HG02798 (cell line): Measurements from ENCODE around the gene TMTC2.

Experiments used
- ATAC-seq: cut with Tn5 transposase; IDR thresholded peaks from one replicate; pipeline ENCODE4 v1.9.1; 2021; ENCODE audit warnings: mild to moderate bottlenecking; ENCODE audit not compliant: unreplicated experiment, poor library complexity

TMTC2 gene

DNA sequence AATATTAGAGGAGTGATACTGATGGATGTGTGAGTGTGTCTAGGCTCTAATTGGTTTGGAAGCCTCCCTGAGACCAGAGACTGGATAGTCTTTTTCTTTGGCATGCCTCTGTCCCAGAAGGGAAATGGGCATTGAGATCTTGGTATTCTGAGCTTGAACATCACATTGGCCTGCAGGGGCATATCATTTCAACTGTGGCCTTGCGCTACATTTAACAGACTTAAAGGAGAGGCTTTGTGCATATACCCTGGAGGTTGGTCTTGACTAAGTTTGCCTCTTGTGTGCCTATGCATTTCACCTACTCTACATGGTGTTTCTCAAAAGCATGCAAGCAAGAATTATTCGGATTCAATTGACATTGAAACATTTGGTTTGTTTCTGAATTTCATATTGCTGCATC, 185.4 kb downstream of the TMTC2 start:
- ATAC-seq = no peak

DNA sequence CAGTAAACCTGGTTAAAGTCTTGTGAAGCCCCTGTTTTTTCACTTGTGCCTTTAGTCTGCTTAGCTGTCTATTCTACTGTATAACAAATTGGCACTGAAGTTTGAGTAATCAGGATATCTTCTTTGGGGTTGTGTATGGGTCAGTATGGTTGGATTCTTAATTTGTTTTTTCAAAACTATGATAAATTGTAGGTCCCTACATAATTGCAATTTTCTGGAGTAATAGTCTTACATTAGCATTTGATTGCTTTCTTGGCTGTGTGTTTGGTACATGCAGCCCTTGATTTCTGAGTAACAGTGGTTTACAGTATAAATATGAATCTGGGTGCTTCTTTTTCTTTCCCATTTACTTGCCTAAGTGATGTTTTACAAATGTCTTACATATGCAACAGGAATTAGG, 186.6 kb downstream of the TMTC2 start:
- no peak for ATAC-seq

DNA sequence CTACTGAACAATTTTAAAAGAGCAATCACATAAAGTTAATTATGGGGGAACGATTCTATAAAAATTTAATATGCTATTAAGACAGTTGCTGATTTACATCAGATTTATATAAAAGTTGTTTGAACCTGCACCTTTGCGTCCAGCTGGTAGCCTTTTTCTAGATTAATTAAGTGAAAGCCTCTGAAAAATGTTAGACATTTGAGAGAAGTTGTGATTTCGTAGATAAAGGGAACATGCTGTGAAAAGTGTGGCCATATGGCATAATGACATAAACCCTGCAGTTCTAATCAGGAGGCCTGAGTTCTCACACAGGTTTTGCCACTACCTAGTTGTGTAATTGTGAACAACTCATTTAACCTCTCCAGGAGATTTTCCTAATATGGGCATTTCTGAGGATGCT, 187.2 kb downstream of the TMTC2 start:
- no peak for ATAC-seq

DNA sequence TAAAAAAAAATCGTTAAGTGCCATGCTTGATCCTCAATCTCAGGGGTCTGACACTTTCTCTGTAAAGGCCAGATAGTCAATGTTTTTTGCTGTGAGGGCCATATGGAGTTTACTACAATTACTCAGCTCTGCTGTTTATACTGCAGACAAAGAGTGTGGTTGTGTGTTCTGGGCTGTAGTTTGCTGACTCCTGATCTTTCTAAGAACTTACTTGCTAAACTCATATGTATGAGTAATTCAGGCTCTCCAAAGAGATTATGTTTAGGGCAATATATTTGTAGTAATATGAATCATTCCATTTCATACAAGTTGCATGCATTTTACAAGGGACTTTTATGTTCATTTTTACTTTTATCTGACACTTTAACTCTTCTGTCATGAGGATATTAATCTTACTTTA, 188.2 kb downstream of the TMTC2 start:
- no peak for ATAC-seq

DNA sequence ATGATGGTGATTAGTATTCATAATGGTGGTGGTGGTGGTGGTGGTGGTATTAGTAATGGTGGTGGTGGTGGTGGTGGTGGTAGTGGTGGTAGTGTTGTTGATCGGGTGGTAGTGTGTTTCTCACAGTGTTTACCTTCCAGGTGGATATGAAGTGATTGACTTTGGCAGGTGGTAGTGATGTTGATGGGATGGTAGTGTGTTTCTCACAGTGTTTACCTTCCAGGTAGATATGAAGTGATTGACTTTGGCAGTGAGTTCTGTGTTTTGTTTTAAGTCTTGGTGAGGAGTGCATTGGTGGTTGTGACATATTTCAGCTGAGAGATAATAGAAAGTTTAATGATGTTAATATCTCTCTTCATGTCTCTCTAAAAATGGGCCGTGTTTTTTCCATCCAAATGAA, 189.4 kb downstream of the TMTC2 start:
- ATAC-seq = no peak

DNA sequence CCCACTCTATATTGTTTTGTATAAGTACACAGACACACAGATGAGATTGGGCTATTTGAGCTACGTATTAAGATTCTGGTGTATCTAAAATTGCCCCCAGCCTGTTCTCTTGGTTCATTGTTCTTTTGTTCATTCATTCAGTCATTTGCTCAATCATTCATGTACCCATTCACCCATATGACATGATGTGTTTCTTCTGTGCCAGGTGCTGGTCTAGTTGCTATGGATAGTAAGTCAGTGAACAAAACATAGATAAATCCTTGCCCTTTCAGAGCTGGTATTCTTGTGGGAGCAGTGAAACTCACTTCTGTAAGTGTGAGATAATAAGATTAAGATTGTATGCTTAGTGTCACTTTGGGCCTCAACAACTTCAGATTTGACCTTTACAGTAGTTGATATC, 191.3 kb downstream of the TMTC2 start:
- no peak for ATAC-seq

DNA sequence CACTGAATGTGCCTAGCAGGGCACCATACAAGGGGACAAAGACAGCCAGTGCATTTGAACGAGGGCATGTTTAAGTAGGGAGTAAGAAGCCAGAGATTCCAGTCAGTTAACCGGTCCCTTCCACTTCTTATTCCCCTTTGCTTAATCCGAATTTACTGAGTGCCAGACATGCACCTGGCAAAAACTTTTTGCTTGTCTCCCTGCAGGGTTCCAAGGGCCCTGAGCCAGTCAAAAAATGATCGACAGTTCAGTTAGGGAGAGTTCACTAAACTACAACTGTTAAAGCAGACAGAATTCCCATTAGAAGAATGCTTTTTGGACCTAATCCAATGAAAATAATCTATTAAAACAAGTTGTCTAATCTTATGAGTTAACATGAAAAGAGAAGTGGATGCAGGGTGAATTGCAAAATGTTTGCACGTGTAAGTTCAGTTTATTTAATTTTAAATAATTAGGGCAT, 193.8 kb downstream of the TMTC2 start:
- ATAC-seq = no peak

DNA sequence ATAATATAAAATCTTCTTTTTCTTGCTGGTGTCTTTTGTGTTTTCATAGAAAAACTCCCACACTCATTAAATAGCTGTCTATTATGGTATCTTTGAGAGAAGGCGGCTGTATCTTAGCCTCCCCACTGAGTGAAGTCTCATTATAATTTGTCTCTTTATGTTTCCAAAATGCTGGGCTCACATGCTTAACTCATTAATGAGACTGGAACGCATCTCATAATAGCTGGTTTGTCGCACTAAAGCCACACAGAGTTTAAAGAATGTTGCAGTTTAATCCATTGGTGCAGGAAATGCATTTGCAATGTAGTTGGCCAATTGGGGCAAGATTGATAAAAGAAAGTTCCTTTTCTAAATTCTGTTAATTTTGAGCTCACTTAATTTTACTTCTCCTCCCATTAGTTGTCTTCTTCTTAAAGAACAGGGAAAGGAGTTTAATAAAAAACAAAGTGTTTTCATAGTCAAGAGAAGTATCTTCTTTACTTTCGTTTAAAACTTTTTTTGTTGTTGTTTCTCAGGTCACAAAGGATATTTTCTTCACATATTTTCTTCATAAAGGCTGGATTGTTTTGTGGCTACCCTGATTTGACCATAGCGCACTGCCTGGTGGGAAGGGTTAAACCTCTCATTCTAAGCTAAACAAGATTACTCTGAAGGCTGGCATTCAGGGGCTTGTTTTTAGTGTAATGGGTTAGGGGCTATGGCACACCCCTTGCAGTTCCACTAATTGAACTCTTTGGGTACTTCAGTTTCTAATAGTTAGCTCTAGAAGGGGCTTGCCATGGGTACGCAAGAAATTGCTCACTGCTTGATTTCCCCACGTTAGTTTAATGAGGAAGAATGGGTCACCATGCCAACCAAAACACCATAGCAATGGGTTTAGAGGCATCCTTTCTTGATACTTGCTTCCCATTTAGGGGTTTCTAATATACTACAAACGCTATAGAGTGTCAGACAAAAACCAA, 197.0 kb downstream of the TMTC2 start:
- ATAC-seq = no peak

DNA sequence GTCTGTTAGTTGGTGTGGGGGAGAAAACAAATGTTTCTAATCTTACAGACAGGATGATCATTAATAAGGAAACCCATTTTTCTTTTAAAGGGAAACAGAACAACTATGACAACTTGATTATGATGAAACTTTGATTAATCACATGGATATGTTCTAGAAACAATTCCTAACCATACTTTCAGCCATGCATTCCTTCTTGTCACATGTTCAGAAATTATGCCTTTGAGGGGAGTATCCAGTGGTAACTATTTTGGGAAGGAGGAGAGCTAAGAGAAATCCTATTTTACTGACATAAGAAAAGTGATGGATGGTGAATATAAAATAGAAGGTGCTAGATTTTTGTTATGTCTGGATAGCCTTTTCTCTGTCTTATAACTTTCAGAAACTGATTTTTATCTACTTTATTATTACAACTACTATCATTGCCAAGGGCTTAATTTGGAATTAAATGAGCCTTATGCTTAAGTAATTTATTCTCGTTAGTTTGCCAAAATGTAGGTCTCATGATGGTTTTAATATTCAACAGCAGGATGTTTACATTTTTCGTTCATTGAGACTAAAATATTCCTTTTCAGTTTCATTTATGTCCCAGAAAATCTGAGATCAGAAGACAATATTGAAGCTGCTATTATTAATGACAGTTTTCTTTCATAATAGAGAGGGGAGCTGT, 200.1 kb downstream of the TMTC2 start:
- no peak for ATAC-seq

DNA sequence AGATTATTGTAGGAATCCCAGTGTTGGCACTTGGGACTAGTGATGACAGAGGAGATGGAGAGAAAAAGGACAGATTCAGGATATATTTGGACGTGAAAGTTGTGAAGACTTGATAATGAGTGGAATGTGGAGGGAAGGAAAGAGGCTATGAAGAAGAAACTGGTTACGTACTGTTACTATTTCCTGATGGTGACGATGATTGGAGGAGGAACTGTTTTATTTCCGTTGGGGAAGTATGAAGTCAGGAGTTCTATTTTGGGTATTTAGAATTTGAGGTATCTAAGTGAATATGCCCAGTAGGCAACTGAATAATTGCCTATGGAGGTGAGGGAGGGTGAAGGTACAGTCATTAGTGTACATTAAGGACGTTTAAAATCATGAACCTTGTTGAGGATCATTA, 207.2 kb downstream of the TMTC2 start:
- ATAC-seq = no peak

DNA sequence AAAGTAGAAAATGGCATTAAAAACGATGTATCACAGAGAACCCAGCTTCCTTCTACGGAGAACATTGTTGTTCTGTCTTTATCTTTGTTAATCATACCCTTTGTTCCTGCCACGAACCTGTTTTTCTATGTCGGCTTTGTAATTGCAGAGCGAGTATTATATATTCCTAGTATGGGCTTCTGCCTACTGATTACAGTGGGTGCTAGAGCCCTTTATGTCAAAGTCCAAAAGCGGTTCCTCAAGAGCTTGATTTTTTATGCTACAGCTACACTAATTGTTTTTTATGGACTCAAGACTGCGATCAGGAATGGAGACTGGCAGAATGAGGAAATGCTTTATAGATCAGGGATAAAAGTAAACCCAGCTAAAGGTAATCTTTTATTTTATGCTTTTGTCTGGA, 209.6 kb downstream of the TMTC2 start:
- ATAC-seq = no peak

DNA sequence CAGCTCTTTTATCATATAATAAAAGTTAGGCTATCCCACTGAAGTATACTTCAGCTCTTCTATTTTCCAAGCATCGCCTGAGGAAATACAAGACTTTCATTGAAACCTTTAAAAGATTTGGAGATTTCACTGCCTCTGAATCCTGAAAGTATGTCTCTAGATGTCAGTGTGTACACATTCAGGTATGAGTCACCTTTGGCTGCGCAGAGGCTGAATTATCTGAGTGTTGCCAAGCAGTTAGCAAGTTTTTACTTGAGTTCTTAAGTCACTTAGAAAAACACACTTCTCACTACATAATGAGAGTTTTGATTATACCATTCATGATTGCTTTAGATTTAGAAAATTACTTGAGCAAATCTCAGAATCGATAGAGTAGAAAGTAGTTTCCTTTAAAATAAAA, 210.3 kb downstream of the TMTC2 start:
- ATAC-seq = no peak

DNA sequence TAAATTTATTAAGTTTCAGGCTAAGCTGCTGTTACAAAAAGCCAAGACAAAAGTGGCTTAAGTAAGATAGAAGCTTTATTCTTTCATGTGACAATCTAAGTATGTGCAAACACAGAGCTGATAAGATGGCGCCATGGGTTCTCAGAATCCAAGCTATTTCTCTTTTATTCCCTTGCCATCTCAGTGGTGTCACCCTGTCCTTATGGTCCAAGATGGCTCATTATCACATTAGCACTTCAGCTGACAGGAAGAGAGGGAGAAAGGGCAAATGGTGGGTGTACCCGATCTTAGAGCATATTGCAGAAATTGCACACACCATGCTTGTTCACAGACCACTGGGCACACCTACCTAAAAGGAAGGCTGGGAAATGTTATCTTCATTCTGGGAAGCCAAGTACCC, 211.7 kb downstream of the TMTC2 start:
- no peak for ATAC-seq

DNA sequence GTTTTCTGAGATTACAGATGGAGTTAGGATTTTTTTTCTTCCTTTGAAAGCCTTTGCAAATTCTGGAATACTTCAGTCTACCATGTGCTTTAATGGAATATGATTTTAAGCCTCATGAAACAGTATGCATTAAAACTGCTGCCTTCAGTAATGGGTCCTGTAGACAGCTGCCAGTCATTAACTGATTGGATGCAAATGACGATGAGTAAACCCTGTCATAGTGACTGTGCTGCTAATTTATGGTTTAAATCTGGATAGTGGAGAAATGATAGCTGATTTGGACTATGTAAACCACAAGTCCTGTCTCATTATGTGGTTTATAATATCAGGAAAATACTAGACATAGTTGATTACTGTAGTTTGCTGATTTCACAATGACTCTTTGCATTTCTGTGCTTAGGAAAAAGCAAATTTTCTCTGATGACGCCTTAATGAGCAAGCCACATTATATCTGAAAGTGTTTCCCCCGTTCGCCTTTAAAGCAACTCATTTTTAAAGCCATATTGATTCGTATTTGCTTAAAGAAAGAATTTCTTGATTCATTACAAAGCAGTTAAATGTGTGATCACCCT, 217.6 kb downstream of the TMTC2 start:
- no peak for ATAC-seq

DNA sequence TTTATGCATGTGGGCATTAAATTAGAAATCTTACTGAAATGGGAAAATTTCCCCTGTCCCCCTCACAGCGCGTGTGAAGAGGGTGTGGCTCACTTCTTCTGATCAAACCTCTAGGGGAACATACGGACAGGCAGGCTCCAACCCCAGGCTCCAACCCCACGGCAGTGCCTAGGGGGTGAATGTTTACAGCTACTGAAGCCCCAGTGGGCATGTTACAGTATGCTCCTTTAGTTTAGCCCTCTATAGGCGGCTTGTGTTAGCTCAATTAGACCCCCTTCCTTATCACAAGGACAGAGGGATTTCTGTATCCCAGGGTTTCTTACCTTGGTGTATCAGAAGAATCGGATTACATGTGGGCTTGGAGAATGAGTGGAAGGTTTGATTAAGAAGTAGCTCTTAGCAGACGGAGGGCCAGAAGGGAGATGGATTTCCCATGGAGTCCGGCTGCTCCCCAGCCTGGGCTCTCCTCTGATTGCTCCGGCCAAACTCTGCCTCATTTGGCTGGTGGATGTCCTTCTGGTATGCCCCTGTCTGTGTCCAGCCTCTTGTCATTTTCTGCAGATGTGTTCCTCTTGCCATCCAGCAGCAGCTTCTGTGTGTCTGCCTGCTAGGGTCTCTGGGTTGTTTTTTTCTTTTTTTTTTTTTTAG, 223.7 kb downstream of the TMTC2 start:
- no peak for ATAC-seq

DNA sequence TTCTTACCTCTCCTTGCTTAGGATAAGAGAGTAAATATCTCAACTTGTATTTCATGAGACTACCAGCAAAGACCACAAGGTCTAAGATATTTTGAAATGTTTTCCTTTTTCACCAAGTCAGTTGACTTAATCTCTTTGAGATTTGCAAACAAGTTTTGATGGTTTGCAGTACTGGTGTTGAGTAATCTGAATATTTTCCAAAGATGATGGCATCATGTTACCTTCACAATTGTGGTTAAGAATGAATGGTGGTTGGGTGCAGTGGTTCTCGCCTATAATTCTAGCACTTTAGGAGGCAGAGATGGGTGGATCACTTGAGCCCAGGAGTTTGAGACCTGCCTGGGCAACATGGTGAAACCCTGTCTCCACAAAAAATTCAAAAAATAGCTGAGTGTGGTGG, 225.7 kb downstream of the TMTC2 start:
- no peak for ATAC-seq

DNA sequence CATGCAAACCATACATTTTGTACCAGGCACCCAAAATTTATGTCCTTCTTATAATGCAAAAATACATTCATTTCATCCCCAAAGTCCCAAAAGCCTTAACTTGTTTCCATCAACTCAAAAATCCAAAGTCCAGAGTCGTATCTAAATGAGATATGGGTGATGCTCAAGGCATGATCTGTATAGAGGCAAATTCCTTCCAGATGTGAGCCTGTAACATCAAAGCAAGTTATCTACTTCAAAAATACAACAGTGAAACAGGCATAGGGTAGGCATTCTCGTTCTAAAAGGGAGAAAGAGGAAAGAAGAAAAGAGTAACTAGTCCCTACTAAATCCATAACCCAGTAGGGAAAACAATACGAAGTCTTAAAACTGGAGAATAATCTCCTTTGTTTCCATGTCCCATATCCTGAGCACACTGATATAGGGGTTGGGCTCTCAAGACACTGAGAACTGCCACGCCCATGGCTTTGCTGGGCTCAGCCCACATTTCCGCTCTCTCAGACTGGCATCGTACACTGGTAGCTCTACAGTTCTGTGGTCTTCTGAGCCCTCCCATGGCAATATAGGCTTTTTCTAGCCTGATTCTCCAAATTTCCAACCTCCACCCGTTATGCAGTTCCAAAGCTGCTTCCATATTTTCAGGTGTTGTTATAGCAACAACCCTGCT, 232.8 kb downstream of the TMTC2 start:
- no peak for ATAC-seq

DNA sequence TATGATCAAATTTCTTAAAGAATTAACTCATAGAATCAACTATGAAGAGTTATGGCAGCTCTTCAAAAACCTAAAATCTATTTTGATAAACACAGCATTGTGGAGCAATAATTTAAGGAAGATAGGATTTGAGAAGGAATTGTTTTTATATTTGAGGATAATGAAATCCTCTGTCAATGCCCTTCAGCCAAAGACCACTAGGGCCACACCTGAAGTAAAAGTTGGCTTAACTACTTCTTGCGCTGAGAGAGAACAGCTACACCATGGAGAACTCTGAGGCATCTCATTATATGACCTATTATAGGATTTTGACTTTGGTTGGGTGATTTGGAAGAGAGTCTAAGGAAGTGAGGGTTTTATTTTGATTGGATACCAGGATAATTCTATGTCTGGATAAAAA, 237.2 kb downstream of the TMTC2 start:
- no peak for ATAC-seq

DNA sequence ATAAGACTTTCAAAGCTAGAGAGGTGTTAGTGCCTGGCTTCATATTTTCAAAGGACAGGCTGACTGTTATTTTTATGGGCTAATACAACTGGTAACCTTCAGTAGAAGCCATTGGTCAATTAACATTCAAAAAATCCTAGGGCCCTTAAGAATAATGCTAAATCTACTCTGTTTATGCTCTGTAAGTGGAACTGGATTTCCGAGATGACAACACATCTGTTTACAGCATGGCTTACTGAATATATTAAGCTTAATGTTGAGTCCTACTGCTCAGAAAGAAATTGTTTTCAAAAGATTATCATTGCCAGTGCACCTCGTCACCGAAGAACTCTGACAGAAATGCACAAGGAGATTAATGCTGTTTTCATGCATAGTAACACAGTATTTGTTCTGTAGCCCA, 239.9 kb downstream of the TMTC2 start:
- no peak for ATAC-seq

DNA sequence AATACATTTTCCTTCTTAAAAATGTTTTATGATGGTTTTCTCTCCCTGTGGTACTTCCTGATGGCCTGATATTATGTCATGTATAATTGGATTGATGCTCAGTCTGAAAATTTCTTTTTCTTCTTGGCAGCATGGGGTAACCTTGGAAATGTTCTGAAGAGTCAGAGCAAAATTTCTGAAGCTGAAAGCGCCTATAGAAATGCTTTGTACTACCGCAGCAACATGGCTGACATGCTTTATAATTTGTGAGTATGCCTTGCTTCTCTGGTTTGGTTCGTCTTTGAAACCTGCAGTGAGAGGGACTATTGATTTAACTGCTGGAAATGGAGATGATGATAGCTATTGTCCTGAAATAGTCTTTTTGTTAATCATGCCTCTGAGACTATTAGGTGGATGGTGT, 243.6 kb downstream of the TMTC2 start:
- no peak for ATAC-seq
